Esophagus squamous epithelium (tissue), 4 donors: ENCODE data around the gene CHRM1.

ENCODE experiments used
- CTCF ChIP-seq, 6 experiments: fragments of 450-650 bp in 4 of 6; fragments of 200-600 bp in 2 of 6; sonication (generic) in 2 of 6; IDR thresholded peaks; one replicate each; pipeline ENCODE4 v1.5.1; 2016 to 2019; ENCODE audit warnings: antibody characterized with exemption in 6 of 6, mild to moderate bottlenecking in 4 of 6, moderate library complexity in 4 of 6
- POLR2A ChIP-seq, 4 donors: fragments of 450-650 bp; IDR thresholded peaks; one replicate each; pipeline ENCODE4 v1.6.1; 2017; ENCODE audit warnings: antibody characterized with exemption in 4 of 4, mild to moderate bottlenecking in 4 of 4, moderate library complexity in 3 of 4

DNA sequence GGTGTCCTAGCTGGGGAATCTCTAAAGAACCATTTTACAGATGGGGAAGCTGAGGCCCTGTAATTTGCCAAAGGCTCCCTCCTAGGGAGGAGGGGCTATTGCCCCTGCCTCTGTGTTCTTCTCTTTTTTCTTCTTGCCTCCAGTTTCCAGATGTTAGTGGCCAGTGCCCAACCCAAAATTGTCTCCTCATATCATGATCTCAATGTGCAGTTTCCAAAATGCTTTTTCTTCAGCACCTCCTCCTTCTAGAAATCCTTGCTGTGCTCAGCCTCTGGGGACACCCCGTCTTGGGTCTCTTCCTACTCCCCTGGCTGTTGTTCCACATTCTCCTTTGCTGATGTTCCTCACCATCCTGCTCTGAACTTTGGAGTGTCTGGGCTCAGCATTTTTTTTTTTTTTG lies 9.5 kb upstream of the CHRM1 start:
- TF ChIP-seq POLR2A (IDR thresholded peaks at IDR 0.05), result no peak
- TF ChIP-seq CTCF (IDR thresholded peaks at IDR 0.05), result no peak
